B cell (primary cell): ENCODE results near the gene CCDC175.

ENCODE experiments used
- CTCF ChIP-seq: fragments of 200-600 bp; IDR thresholded peaks from one replicate; pipeline ENCODE4 v1.8.0; 2022; ENCODE audit warnings: antibody characterized with exemption, mild to moderate bottlenecking
- EZH2 ChIP-seq: IDR thresholded peaks from 2 replicates; pipeline ENCODE4 v1.6.1; 2012; ENCODE audit warnings: borderline replicate concordance, low read depth, mild to moderate bottlenecking, moderate library complexity, low read length; ENCODE audit not compliant: insufficient read depth, poor library complexity, severe bottlenecking

DNA sequence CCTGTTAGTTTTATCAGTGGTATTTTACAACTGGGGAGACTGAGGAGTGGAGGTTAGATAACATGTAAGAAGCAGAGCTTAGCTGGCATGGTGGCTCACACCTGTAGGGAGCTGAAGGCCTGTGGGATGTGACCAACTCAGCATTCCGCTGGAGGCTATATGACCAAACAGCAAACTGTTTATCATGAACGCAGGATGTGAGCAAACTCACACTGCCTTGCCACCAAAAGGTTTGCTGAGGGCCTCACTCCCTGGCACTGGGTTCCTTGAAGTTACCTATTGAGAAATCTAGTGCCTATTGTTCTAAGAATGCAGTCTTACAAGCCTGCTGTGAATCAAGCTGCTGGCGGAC, 68.9 kb downstream of the CCDC175 start:
- TF ChIP-seq CTCF (no peak), EZH2 (no peak)
